H9 (cell line): ENCODE results near the gene P3H2. TPM values are rescaled to one million over a fixed set of nuclear protein-coding genes. Genes with fewer than 3 reads are reported as not detected.

Source experiments
- DNase-seq: peaks from one replicate; pipeline ENCODE4 v3.0.0-alpha.2; 2017
- H2AFZ ChIP-seq: one replicate; pipeline ENCODE4 v1.6.1; 2013; ENCODE audit warnings: mild to moderate bottlenecking, low read length, control low read depth, moderate library complexity
- H2AK5ac ChIP-seq: 2 replicates; pipeline ENCODE4 v1.6.1; 2013; ENCODE audit warnings: low read length, control low read depth, mixed read lengths; ENCODE audit not compliant: insufficient read length
- H2BK120ac ChIP-seq: one replicate; pipeline ENCODE4 v1.6.1; 2013; ENCODE audit warnings: low read depth, mild to moderate bottlenecking, low read length, control low read depth, inconsistent platforms; ENCODE audit not compliant: poor library complexity, severe bottlenecking
- H2BK12ac ChIP-seq: 2 replicates; pipeline ENCODE4 v1.6.1; 2013; ENCODE audit warnings: low read length, control low read depth, mixed read lengths, low read depth; ENCODE audit not compliant: insufficient read length
- H2BK15ac ChIP-seq: 2 replicates; pipeline ENCODE4 v1.6.1; 2013; ENCODE audit warnings: low read depth, low read length, control low read depth
- H2BK20ac ChIP-seq: one replicate; pipeline ENCODE4 v1.6.1; 2013; ENCODE audit warnings: low read depth, mild to moderate bottlenecking, low read length, control low read depth, inconsistent platforms; ENCODE audit not compliant: poor library complexity, severe bottlenecking
- H2BK5ac ChIP-seq: 2 replicates; pipeline ENCODE4 v1.6.1; 2013; ENCODE audit warnings: low read length, control low read depth, mixed read lengths; ENCODE audit not compliant: insufficient read length
- H3K14ac ChIP-seq: 2 replicates; pipeline ENCODE4 v1.6.1; 2013; ENCODE audit warnings: low read length, control low read depth; ENCODE audit not compliant: insufficient read depth
- H3K18ac ChIP-seq: 2 replicates; pipeline ENCODE4 v1.6.1; 2013; ENCODE audit warnings: low read depth, mild to moderate bottlenecking, mixed read lengths, low read length, control low read depth; ENCODE audit not compliant: insufficient read length
- H3K23ac ChIP-seq: 2 replicates; pipeline ENCODE4 v1.6.1; 2013; ENCODE audit warnings: low read length, control low read depth, mixed read lengths, low read depth; ENCODE audit not compliant: insufficient read length
- H3K23me2 ChIP-seq: 2 replicates; pipeline ENCODE4 v1.6.1; 2013; ENCODE audit warnings: low read depth, mild to moderate bottlenecking, mixed read lengths, low read length, control low read depth; ENCODE audit not compliant: insufficient read length, poor library complexity, severe bottlenecking
- H3K27ac ChIP-seq: 2 replicates; pipeline ENCODE4 v1.5.1; 2013; ENCODE audit warnings: low read length, control low read depth, mixed read lengths, low read depth; ENCODE audit not compliant: insufficient read length
- H3K27me3 ChIP-seq: 2 replicates; pipeline ENCODE4 v1.6.1; 2013; ENCODE audit warnings: low read length, control low read depth, inconsistent platforms; ENCODE audit not compliant: insufficient read depth
- H3K4ac ChIP-seq: 2 replicates; pipeline ENCODE4 v1.6.1; 2013; ENCODE audit warnings: low read depth, mild to moderate bottlenecking, control low read depth, inconsistent platforms, low read length, moderate library complexity
- H3K4me1 ChIP-seq: 2 replicates; pipeline ENCODE4 v1.6.1; 2013; ENCODE audit warnings: low read length, control low read depth, inconsistent platforms; ENCODE audit not compliant: insufficient read depth
- H3K4me2 ChIP-seq: 2 replicates; pipeline ENCODE4 v1.6.1; 2013; ENCODE audit warnings: low read length, control low read depth, mixed read lengths; ENCODE audit not compliant: insufficient read length, insufficient read depth
- H3K56ac ChIP-seq: 2 replicates; pipeline ENCODE4 v1.6.1; 2013; ENCODE audit warnings: low read depth, mild to moderate bottlenecking, mixed read lengths, low read length, control low read depth; ENCODE audit not compliant: insufficient read length
- H3K79me1 ChIP-seq: 2 replicates; pipeline ENCODE4 v1.6.1; 2013; ENCODE audit warnings: low read depth, mild to moderate bottlenecking, moderate library complexity, low read length, control low read depth, inconsistent platforms; ENCODE audit not compliant: insufficient read depth, poor library complexity, severe bottlenecking
- H3K79me2 ChIP-seq: 2 replicates; pipeline ENCODE4 v1.6.1; 2013; ENCODE audit warnings: low read length, control low read depth, inconsistent platforms; ENCODE audit not compliant: insufficient read depth
- H3K9ac ChIP-seq: 2 replicates; pipeline ENCODE4 v1.6.1; 2013; ENCODE audit warnings: low read length, control low read depth, mixed read lengths; ENCODE audit not compliant: insufficient read length; ENCODE audit errors: extremely low read depth
- H3K9me3 ChIP-seq: one replicate; pipeline ENCODE4 v1.6.1; 2013; ENCODE audit warnings: low read depth, low read length, inconsistent platforms; ENCODE audit not compliant: control insufficient read depth
- H3T11ph ChIP-seq: one replicate; pipeline ENCODE4 v1.6.1; 2013; ENCODE audit warnings: mild to moderate bottlenecking, low read length, control low read depth, inconsistent platforms
- H4K20me1 ChIP-seq: one replicate; pipeline ENCODE4 v1.6.1; 2013; ENCODE audit not compliant: control insufficient read depth, insufficient read length, insufficient read depth
- H4K5ac ChIP-seq: 2 replicates; pipeline ENCODE4 v1.6.1; 2013; ENCODE audit warnings: low read depth, mild to moderate bottlenecking, mixed read lengths, low read length, control low read depth; ENCODE audit not compliant: insufficient read length
- H4K8ac ChIP-seq: replicated peaks from 2 replicates; pipeline ENCODE4 v1.6.1; 2013; ENCODE audit warnings: low read length, control low read depth, mixed read lengths, low read depth; ENCODE audit not compliant: insufficient read length
- H4K91ac ChIP-seq: 2 replicates; pipeline ENCODE4 v1.6.1; 2013; ENCODE audit warnings: low read depth, mild to moderate bottlenecking, moderate library complexity, mixed read lengths, low read length, control low read depth; ENCODE audit not compliant: insufficient read length
- H3K27ac Mint-ChIP-seq, 3 experiments: 2 replicates in 2 of 3; 3 replicates in 1 of 3; pipeline ENCODE4 v1.8.0; 2020 to 2021; ENCODE audit warnings: mixed read lengths in 3 of 3, mild to moderate bottlenecking in 1 of 3, moderate library complexity in 1 of 3
- H3K27me3 Mint-ChIP-seq: 2 replicates; pipeline ENCODE4 v1.8.0; 2021; ENCODE audit warnings: low read depth, mild to moderate bottlenecking, moderate library complexity, mixed read lengths
- H3K36me3 Mint-ChIP-seq, 3 experiments: 2 replicates in 2 of 3; 3 replicates in 1 of 3; pipeline ENCODE4 v1.8.0; 2020 to 2021; ENCODE audit warnings: low read depth in 3 of 3, mixed read lengths in 3 of 3; ENCODE audit not compliant: insufficient read depth in 1 of 3
- H3K4me1 Mint-ChIP-seq, 2 experiments: 2 replicates each; pipeline ENCODE4 v1.8.0; 2020; ENCODE audit warnings: mixed read lengths in 2 of 2
- H3K4me3 Mint-ChIP-seq, 2 experiments: 2 replicates in 1 of 2; 3 replicates in 1 of 2; pipeline ENCODE4 v1.8.0; 2020 to 2021; ENCODE audit warnings: mild to moderate bottlenecking in 2 of 2, mixed read lengths in 2 of 2, moderate library complexity in 1 of 2
- H3K9me3 Mint-ChIP-seq, 2 experiments: 2 replicates in 1 of 2; 3 replicates in 1 of 2; pipeline ENCODE4 v1.8.0; 2020; ENCODE audit warnings: mild to moderate bottlenecking in 2 of 2, mixed read lengths in 2 of 2, moderate library complexity in 1 of 2
- WGBS: extraction: QIAGEN DNeasy Blood & Tissue Kit; methylation state at CpG from one replicate; pipeline ENCODE4 v1.1.7; 2013; ENCODE audit warnings: missing lambda C conversion rate, low lambda C conversion rate, mixed read lengths; ENCODE audit not compliant: insufficient read length; ENCODE audit errors: extremely low coverage; 5-methylcytosine and 5-hydroxymethylcytosine counted together
- total RNA-seq: library from RNA; stranded (reverse); gene quantifications from 2 replicates; pipeline ENCODE4 v1.2.1, GENCODE V29; 2021
- TF ChIP-seq, protein P1 (sequence below): fragments of 200-600 bp; sonication (generic); conservative IDR thresholded peaks from 3 replicates; pipeline ENCODE4 v1.8.0; 2021; ENCODE audit warnings: antibody characterized with exemption, mild to moderate bottlenecking

P3H2 gene
- total RNA-seq, 1 experiment from 2014 or later: 41.5 TPM

DNA sequence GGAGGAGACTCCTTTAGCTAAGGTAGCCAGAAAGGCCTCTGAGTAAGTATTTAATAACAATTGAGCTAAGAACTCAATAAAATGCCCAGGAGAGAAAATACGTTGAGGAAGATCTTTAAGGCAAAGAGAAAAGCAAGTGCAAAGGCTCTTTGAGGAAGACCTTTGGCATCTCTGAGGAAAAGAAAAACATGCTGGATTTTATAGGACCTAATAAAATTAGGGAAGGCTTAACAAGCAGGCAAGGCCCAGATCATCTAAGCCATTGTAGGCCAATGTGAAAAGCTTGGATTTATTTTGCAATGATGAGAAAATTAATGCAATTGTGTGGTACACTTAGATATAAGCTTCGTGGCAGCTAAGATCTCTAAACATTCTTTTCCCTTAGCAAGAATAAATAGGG is 75.7 kb downstream of the P3H2 start:
- Histone ChIP-seq H3K9me3 (no peaks in the 10 kb centered on the region), H3K27ac (no peak overlapping the region), H3K23ac (no peak overlapping the region), H3T11ph (no peak overlapping the region), H3K4ac (no peak overlapping the region), H4K5ac (no peak overlapping the region), H4K91ac (no peak overlapping the region), H2BK20ac (no peak overlapping the region), H2BK12ac (no peak overlapping the region), H3K18ac (no peak overlapping the region), H3K14ac (no peak overlapping the region), H3K23me2 (no peaks in the 10 kb centered on the region), H3K4me1 (peaks cover 13% of the 10 kb centered on the region), H2BK120ac (no peak overlapping the region), H3K56ac (no peak overlapping the region), H3K79me2 (no peaks in the 10 kb centered on the region), H3K79me1 (no peaks in the 10 kb centered on the region), H4K20me1 (no peaks in the 10 kb centered on the region), H2BK15ac (no peak overlapping the region), H3K9ac (no peak overlapping the region), H3K27me3 (no peaks in the 10 kb centered on the region), H2AFZ (no peak overlapping the region), H2BK5ac (no peak overlapping the region), H2AK5ac (no peak overlapping the region), H3K4me2 (no peak overlapping the region), H4K8ac (no peak overlapping the region)
- Mint-ChIP-seq H3K4me1 (peaks cover 68 to 72% of the 10 kb centered on the region in 2 experiments), H3K9me3 (no peaks in the 10 kb centered on the region; a peak in 1 of 5 replicates), H3K27me3 (no peaks in the 10 kb centered on the region), H3K27ac (peak overlapping the region in 2 of 3 experiments; percentile 62 to 76; a peak in 4 of 7 replicates), H3K4me3 (no peak overlapping the region), H3K36me3 (peaks cover 3 to 10% (median 3%) of the 10 kb centered on the region in 3 experiments; a peak in 4 of 7 replicates)
- TF ChIP-seq, protein P1, sequence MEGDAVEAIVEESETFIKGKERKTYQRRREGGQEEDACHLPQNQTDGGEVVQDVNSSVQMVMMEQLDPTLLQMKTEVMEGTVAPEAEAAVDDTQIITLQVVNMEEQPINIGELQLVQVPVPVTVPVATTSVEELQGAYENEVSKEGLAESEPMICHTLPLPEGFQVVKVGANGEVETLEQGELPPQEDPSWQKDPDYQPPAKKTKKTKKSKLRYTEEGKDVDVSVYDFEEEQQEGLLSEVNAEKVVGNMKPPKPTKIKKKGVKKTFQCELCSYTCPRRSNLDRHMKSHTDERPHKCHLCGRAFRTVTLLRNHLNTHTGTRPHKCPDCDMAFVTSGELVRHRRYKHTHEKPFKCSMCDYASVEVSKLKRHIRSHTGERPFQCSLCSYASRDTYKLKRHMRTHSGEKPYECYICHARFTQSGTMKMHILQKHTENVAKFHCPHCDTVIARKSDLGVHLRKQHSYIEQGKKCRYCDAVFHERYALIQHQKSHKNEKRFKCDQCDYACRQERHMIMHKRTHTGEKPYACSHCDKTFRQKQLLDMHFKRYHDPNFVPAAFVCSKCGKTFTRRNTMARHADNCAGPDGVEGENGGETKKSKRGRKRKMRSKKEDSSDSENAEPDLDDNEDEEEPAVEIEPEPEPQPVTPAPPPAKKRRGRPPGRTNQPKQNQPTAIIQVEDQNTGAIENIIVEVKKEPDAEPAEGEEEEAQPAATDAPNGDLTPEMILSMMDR: no peak
- DNase-seq: no peak
- WGBS: no CpG with 5 or more reads among the region's 2 CpGs
